GM18505 (cell line): ENCODE results near the gene SELENOP.
"Not testable (repeated sequence)": the region's sequence is repeated elsewhere in the genome, so short reads cannot be mapped to it uniquely, and the experiment has no call there.

ENCODE experiments used
- ATAC-seq: cut with Tn5 transposase; IDR thresholded peaks from one replicate; pipeline ENCODE4 v1.9.1; 2021; ENCODE audit not compliant: unreplicated experiment
- POLR2A ChIP-seq: IDR thresholded peaks from 4 replicates; pipeline ENCODE4 v1.6.1; 2011; ENCODE audit warnings: borderline replicate concordance; ENCODE audit not compliant: insufficient read depth, insufficient read length; ENCODE audit errors: extremely low read depth

The SELENOP gene

GRCh38 chr5:42811591-42812446 is at the start of gene SELENOP:
Gene SELENOP, minus strand, starts transcription at chr5:42811892. Its CDS starts 3,539 bp downstream, at chr5:42808353.
- no peak for TF ChIP-seq POLR2A

GRCh38 chr5:42858687-42859086 is 47.0 kb upstream of the SELENOP start:
- TF ChIP-seq POLR2A, result no peak
- ATAC-seq, result no peak

More at GRCh38 chr5:42811591-42812446, at the start of gene SELENOP:
- no peak for ATAC-seq

GRCh38 chr5:42858031-42858643 is 46.4 kb upstream of the SELENOP start:
- TF ChIP-seq POLR2A, result no peak
- ATAC-seq, result no peak

DNA sequence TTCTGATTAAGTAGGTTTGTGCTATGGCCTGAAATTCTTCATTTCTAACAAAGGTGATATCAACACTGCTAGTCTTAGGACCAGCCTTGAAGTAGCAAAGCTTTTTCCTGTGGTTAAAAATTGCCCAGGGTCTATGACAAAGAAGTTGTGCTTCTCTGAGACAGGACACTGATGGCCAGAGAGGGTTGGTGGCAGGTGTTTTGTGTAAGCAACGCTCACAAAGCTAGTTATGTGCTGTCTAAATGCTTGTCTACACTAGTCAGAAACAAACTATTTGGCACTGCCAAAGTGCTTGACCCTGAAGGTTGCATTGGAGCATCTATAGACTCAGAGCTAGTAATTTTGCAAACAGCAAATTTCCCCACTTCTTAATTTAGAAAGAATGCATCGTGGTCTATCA is 44.1 kb upstream of the SELENOP start:
- no peak for TF ChIP-seq POLR2A
- ATAC-seq, result no peak

DNA sequence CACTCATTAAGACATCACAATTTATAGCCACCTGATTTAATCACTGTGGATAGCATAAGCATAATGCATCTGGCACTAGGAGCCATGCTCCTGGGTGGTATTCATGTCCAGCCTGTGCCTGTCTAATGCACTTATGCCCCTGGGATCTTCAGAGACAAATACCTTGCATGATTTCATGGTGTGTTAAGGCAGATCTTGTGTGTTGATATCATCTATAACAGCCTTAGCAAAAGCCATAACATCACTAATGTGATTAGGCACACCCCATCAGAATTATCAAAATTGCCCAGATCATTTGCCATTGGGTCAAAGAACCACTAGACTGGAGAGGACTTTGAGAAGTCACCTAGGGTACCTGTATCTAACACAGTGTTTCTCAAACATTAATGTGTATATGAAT is 43.7 kb upstream of the SELENOP start:
- no peak for TF ChIP-seq POLR2A
- no peak for ATAC-seq

- no peak for ATAC-seq
- TF ChIP-seq POLR2A, result no peak
Measured at GRCh38 chr5:42854795-42855194, 43.1 kb upstream of the SELENOP start.

DNA sequence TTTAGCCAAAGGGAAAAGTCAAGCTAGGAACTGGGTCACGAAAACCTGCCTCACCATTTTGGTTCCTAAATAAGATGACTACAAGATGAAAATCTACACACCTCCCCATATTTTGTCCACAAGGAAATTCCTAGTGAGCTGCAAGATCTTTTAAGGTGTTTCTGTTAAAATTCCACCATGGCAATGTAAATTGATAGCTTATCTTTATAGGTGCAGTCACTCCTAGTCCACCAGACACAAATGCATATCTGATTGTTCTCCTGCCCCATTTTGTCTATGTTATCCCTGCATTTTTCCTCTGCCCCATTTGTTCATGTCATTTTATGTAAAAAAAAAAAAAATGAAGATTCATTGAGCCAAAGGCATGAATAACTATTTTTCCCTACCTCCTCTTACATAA is 41.1 kb upstream of the SELENOP start:
- TF ChIP-seq POLR2A, result no peak
- ATAC-seq, result no peak

- no peak for TF ChIP-seq POLR2A
- ATAC-seq, result no peak
Measured at GRCh38 chr5:42851481-42851880, 39.8 kb upstream of the SELENOP start.

DNA sequence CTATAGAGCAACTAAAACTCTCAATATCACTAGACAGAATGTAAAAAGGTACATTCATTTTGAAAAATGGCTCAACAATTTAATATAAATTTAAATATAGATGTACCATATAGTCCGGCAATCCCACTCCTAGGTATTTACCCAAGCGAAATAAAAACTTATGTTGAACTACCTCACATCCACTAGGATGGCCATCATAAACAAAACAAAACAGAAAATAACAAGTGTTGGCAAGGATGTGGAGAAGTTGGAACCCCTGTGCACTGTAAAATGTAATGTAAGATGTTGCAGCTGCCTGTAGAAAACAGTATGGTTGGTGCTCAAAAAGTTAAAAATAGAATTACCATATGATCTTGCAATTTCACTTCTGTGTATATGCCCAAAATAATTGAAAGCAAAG is 36.9 kb upstream of the SELENOP start:
- no peak for ATAC-seq
- TF ChIP-seq POLR2A, result no peak

GRCh38 chr5:42844408-42844807 is 32.7 kb upstream of the SELENOP start:
- not testable (repeated sequence) for ATAC-seq

DNA sequence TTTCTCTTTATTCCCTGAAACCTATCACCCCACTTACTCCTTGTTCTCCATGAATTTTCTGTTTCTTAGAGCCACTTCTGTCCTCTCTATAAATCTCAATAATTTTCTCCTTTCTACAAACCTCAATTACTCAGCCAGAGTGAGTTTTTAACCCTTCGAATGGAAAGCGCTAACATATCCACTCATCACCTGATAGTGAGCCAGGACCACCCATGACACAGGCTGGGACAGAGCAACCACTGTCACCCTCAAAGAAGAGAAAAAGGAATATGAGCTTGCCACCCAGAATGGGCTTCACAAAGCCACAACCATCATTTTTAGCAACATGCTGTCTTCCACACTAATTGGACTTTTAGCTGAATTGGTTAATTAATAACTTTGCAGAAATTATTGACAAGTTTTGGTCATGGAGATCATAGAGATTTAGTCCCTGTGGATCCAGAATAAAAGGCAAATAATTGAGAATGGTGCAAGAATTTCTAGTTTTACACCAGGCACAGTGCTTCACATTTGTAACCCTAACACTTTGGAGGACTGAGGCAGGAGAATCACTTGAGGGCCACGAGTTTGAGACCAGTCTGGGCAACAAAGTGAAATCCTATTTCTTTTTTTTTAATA is 32.1 kb upstream of the SELENOP start:
- no peak for TF ChIP-seq POLR2A
- ATAC-seq, result no peak

DNA sequence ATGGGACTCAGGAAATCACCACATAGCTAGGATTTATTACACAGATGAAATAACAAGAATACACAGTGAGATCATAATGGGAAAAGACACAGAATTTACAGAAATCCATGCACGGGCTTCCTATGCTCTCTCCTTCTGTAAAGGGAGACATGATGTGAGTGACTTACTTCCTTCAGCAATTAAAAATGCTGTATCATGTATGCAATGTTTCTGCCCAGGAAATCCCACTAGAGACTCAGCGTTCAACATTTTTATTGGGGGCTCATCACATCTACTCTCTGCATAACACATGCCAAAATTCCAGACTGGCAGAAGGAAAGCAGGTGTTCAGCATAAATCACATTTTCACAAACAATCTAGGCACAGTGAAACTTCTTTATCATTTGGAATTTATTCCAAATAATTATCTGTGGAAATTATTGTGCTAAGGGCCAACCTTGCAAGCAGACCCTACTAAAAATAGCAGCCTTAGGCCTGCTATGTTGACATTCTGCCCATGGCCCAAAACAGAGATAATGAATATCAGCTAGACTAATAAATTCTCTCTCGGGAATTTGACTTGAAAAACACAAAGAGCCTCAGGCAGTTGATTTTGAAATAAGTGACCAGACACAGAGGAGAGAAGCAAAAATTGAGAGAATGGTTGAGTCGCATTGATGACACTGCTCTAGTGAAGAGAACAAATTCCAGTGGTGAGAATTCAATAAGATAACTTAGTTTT is 31.4 kb upstream of the SELENOP start:
- TF ChIP-seq POLR2A, result no peak
- ATAC-seq, result no peak

DNA sequence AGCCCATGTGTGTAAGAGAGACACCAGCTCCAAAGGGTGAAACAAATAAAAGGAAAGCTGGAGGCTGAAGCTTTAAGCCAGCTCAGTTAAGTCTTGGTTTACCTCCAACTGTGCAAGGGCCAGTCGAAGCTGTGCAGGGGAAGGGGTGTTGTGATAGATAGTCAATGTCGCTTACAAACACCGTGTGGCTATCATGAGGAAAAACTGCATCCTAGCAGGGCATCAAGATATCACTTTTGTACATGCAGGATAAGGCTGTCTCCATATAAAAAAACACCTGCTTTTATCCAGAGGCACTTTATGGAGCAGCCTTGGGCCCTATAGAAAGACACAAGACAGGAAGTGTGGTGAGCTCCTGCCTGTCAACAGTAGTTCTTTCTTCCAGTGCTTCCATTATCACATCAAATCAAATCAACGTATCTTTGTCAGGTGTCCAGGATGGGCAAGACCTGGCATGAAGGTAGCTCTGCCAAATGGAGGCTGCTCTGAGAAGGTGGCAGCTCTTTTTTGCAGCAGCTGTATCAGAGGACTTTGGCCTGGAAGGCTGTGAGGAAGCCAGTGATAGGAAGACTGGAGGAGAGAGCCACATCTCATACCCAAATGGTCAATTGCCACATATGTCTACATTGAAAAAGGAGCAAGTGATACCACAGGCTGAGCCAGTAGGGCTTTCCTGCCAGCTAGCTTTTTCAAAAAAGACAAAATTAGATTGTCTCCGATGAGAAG is 29.3 kb upstream of the SELENOP start:
- no peak for ATAC-seq
- no peak for TF ChIP-seq POLR2A
